GM12891 (cell line): Measurements from ENCODE around the gene CEP43.

Experiments used
- PAX5 ChIP-seq: IDR thresholded peaks from 2 replicates; pipeline ENCODE4 v1.6.1; 2011; ENCODE audit warnings: low read length, moderate library complexity, mild to moderate bottlenecking; ENCODE audit not compliant: insufficient read depth, severe bottlenecking
- POLR2A ChIP-seq: IDR thresholded peaks from 2 replicates; pipeline ENCODE4 v1.6.1; 2011; ENCODE audit warnings: low read depth, low read length, control low read depth
- POLR2AphosphoS5 ChIP-seq: IDR thresholded peaks from 2 replicates; pipeline ENCODE4 v1.6.1; 2011; ENCODE audit warnings: low read depth, low read length, control low read depth
- POU2F2 ChIP-seq: IDR thresholded peaks from 2 replicates; pipeline ENCODE4 v1.6.1; 2011; ENCODE audit warnings: low read depth, mild to moderate bottlenecking, control low read depth, low read length, moderate library complexity
- SPI1 ChIP-seq: IDR thresholded peaks from 2 replicates; pipeline ENCODE4 v1.6.1; 2011; ENCODE audit warnings: low read depth, low read length, control low read depth
- TAF1 ChIP-seq: IDR thresholded peaks from 2 replicates; pipeline ENCODE4 v1.6.1; 2011; ENCODE audit warnings: low read depth, low read length, control low read depth

GRCh38 chr6:166949528-166950442 is 49.4 kb upstream of the CEP43 start:
- TF ChIP-seq POLR2A (no peak), TAF1 (no peak), POLR2AphosphoS5 (no peak), SPI1 (no peak), PAX5 (no peak), POU2F2 (no peak)
